GM12878 (cell line): ENCODE measurements around the gene ZNF691.

Source experiments
- EZH2 ChIP-seq: IDR thresholded peaks from 2 replicates; pipeline ENCODE4 v1.6.1; 2012; ENCODE audit warnings: low read depth, mild to moderate bottlenecking, control low read depth, inconsistent platforms, low read length, borderline replicate concordance; ENCODE audit not compliant: control insufficient read depth
- POLR2AphosphoS5 ChIP-seq: IDR thresholded peaks from 2 replicates; pipeline ENCODE4 v1.6.1; 2011; ENCODE audit warnings: mild to moderate bottlenecking, low read length, inconsistent platforms
- ZNF274 ChIP-seq: IDR thresholded peaks from one replicate; pipeline ENCODE4 v1.8.0; 2011; ENCODE audit not compliant: insufficient read length, insufficient read depth

DNA sequence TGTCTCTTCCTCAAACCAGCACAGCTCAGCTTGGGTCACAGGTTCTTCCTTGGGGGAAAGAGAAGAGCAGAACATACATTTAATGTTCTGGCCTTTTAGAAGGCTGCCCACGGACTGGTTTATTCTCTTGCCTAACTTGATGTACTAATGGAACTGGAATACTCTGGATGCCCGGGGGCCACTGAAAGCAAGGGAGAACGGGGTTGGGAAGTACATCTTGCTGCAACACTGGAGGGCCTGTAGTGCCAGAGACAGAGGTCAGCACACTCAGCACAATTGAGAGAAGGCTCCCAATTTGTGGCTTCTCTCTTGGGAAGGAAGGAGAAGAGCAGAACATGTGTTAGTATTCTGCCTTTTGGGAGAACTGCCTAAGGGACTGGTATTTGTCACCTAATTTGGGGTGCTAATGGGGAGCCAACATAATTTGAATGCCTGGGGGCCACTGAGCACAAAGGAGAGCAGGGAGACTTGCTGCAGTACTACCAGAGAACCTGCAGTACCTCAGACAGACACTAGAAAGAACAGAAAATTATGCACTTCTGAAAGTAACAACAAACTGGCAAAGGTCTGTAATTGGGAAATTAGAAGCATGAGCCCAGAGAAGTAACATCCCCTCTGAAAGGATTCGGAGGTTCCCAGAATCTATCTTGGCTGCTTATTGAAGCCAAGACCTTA, 14.1 kb downstream of the ZNF691 start:
- TF ChIP-seq ZNF274 = no peak
- TF ChIP-seq EZH2 = no peak
- no peak for TF ChIP-seq POLR2AphosphoS5
